OCI-LY3 (cell line): ENCODE results near the gene CARD8.

ENCODE experiments used
- EZH2phosphoT487 ChIP-seq: fragments of 200-600 bp; shearing (Covaris generic); IDR thresholded peaks from 2 replicates; pipeline ENCODE4 v1.6.1; 2018; ENCODE audit warnings: antibody characterized with exemption, mixed run types, low read depth
- TF ChIP-seq, protein P1 (sequence below): fragments of 200-600, 300-600 bp; sonication (generic); IDR thresholded peaks from 2 replicates; pipeline ENCODE4 v1.5.1; 2014; ENCODE audit warnings: antibody characterized with exemption, low read length, low read depth

DNA sequence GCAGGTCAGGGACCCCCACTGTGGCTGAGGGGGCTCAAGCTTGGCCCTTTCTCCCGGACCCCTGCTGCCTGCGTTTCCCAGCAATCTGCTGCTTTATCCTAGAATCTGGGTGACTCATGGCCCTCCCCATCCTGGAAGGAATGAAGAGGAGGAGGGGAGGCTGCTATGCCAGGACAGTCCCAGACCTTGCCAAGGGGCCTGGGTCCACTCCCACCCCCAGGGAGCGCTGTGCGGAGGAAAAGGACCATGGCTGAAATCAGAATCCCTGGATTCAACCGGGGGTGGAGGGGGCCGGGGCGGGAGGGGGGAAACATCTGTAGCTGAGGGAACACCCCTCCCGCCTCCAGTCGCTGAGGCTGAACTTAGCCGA is 34.7 kb upstream of the CARD8 start:
- TF ChIP-seq, protein P1, sequence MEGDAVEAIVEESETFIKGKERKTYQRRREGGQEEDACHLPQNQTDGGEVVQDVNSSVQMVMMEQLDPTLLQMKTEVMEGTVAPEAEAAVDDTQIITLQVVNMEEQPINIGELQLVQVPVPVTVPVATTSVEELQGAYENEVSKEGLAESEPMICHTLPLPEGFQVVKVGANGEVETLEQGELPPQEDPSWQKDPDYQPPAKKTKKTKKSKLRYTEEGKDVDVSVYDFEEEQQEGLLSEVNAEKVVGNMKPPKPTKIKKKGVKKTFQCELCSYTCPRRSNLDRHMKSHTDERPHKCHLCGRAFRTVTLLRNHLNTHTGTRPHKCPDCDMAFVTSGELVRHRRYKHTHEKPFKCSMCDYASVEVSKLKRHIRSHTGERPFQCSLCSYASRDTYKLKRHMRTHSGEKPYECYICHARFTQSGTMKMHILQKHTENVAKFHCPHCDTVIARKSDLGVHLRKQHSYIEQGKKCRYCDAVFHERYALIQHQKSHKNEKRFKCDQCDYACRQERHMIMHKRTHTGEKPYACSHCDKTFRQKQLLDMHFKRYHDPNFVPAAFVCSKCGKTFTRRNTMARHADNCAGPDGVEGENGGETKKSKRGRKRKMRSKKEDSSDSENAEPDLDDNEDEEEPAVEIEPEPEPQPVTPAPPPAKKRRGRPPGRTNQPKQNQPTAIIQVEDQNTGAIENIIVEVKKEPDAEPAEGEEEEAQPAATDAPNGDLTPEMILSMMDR: no peak
- TF ChIP-seq EZH2phosphoT487: no peak
